Muscle of leg (tissue), 11 donors: ENCODE results near the gene NUMB. TPM values are rescaled to one million over a fixed set of nuclear protein-coding genes. Genes with fewer than 3 reads are reported as not detected.

Experiments used
- DNase-seq: peaks from one replicate; pipeline ENCODE4 v3.0.0; 2013
- H3K27ac ChIP-seq: one replicate; pipeline ENCODE4 v1.5.1; 2013; ENCODE audit warnings: mild to moderate bottlenecking, low read length, control low read depth
- H3K27me3 ChIP-seq: one replicate; pipeline ENCODE4 v1.6.1; 2013; ENCODE audit warnings: low read length; ENCODE audit not compliant: control insufficient read depth, insufficient read depth
- H3K36me3 ChIP-seq: one replicate; pipeline ENCODE4 v1.6.1; 2013; ENCODE audit warnings: low read length; ENCODE audit not compliant: control insufficient read depth, insufficient read depth
- H3K4me1 ChIP-seq: one replicate; pipeline ENCODE4 v1.6.1; 2013; ENCODE audit warnings: low read length; ENCODE audit not compliant: control insufficient read depth, insufficient read depth
- H3K4me3 ChIP-seq: one replicate; pipeline ENCODE4 v1.5.1; 2013; ENCODE audit warnings: low read length, control low read depth
- H3K9me3 ChIP-seq: replicated peaks from 2 replicates; pipeline ENCODE4 v1.6.1; 2013; ENCODE audit warnings: low read depth, low read length; ENCODE audit not compliant: control insufficient read depth
- WGBS: methylation state at CpG from one replicate; pipeline ENCODE4 v1.1.5; 2013; ENCODE audit warnings: missing lambda C conversion rate; ENCODE audit not compliant: insufficient coverage; 5-methylcytosine and 5-hydroxymethylcytosine counted together
- polyA plus RNA-seq, 8 donors: library from polyadenylated mRNA; unstranded; fragments of 120-200 nt; gene quantifications; one replicate each; pipeline versions ENCODE4 v1.2.1 to v1.2.3, GENCODE V29; 2013; ENCODE audit warnings: inconsistent platforms in 1 of 8, low replicate concordance in 1 of 8; ENCODE audit not compliant: insufficient read length in 8 of 8, insufficient read depth in 1 of 8
- total RNA-seq: library from RNA; stranded (reverse); fragments of 120-200 nt; gene quantifications from one replicate; pipeline ENCODE4 v1.2.4, GENCODE V29; 2013

NUMB gene
- total and polyA plus RNA-seq, 9 donors, result 15.1 to 38.7 (median 29.8) TPM

DNA sequence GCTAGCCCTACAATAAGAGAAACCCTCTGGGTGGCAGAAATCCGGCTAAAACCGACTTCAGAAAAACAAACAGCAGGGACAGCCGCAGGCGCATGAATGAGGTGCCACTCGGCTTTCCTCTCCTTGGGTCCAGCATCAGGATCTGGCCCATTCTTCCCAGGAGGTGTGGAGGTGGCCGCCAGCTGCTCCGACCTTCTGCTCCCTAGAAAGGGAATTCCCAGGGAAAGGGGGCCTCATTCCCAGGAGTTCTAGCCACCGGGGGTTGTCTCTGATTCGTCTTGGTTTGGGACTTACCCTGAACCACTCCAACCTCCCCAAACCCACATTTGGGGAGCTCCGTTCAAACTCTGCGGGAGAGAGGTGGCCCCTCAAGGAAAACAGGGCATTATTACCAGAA lies 208.0 kb downstream of the NUMB start:
- H3K9me3 ChIP-seq, result no peaks in the 10 kb centered on the region
- peaks cover 5% of the 10 kb centered on the region for H3K4me1 ChIP-seq
- peaks cover 18% of the 10 kb centered on the region for H3K27me3 ChIP-seq
- H3K27ac ChIP-seq, result no peak overlapping the region
- no peak for DNase-seq
- WGBS, result 88% methylated on average over 5 of the region's 11 CpGs
- no peak overlapping the region for H3K4me3 ChIP-seq
- no peaks in the 10 kb centered on the region for H3K36me3 ChIP-seq

DNA sequence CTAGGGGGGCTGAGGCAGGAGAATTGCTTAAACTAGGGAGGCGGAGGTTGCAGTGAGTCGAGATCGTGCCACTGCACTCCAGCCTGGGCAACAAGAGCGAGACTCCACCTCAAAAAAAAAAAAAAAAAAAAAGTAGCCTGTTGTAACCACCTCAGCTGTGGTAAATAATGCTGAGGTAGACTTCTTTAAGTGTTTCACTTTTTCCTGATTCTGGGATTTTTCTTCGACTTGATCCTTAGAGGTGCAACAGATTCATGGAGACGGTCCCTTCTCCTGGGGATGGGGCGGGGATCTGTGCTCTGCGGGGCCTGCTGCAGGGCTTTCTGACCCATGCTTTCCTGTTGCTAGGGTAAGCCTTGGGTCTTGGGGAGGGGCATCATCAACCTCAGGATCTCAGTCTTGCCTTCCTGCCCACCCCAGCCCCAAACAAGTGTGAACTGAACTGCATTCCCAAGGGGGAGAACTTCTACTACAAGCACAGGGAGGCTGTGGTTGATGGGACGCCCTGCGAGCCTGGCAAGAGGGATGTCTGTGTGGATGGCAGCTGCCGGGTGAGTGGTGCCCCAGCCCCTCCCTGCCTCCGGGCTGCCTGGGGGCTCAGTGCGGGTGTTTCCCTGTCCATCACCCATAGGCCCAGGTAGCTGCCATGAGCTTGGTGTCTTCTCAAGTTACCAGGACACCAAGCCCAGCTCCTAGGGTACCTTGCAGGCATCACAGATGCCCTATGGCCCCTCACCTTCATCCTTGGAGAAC lies 208.6 kb downstream of the NUMB start:
- no peak for DNase-seq
- H3K4me3 ChIP-seq, result no peak overlapping the region
- H3K27me3 ChIP-seq, result peaks cover 23% of the 10 kb centered on the region
- whole genome bisulfite sequencing, result 73% methylated on average over 3 of the region's 13 CpGs
- H3K9me3 ChIP-seq, result no peaks in the 10 kb centered on the region
- H3K36me3 ChIP-seq, result no peaks in the 10 kb centered on the region
- peaks cover 5% of the 10 kb centered on the region for H3K4me1 ChIP-seq
- H3K27ac ChIP-seq, result no peak overlapping the region

- no peak overlapping the region for H3K4me3 ChIP-seq
- no peaks in the 10 kb centered on the region for H3K36me3 ChIP-seq
- H3K27ac ChIP-seq, result no peak overlapping the region
- WGBS, result no CpG with 5 or more reads among the region's 1 CpG
- no peaks in the 10 kb centered on the region for H3K9me3 ChIP-seq
- H3K27me3 ChIP-seq, result peaks cover 29% of the 10 kb centered on the region
- DNase-seq, result no peak
- H3K4me1 ChIP-seq, result peaks cover 5% of the 10 kb centered on the region
Observed at GRCh38 chr14:73249108-73249507, 209.2 kb downstream of the NUMB start.

- peaks cover 38% of the 10 kb centered on the region for H3K27me3 ChIP-seq
- H3K27ac ChIP-seq, result no peak overlapping the region
- peaks cover 2% of the 10 kb centered on the region for H3K9me3 ChIP-seq
- 49% methylated on average over 6 of the region's 9 CpGs for WGBS
- peaks cover 5% of the 10 kb centered on the region for H3K4me1 ChIP-seq
- no peak overlapping the region for H3K4me3 ChIP-seq
- DNase-seq, result no peak
- no peaks in the 10 kb centered on the region for H3K36me3 ChIP-seq
Observed at GRCh38 chr14:73248108-73248868, 210.1 kb downstream of the NUMB start.

DNA sequence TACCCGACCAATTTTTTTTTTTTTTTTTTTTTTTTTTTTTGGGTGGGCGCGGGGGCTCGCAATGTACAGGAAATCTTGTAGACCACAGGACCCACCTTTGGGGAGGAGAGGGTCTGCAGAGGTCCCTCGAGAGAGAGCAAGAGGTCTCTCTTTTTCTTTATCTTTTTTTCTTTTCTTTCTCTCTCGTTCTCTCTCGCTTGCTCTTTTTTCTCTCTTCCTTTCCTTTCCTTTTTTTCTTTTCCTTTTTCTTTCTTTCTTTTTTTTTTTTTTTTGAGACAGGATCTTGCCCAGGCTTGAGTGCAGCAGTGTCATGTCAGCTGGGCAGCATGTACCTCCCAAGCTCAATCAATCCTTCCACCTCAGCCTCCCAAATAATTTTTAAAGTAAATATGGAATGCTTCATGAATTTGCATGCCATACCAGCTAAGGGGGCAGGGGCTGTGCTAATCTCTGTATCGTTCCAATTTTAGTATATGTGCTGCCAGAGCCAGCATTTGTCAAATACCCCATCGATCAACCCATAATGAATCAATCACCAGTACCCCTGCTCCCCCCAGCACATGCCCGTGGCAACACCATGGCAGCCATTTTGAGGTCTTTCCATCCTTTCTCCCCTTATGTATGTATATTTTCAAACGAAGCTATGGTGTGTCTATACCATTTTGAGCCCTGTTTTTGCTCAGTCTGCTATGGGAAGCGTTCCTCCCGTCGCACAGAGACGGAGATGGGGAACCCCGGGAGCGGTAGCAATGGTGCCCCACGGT lies 211.8 kb downstream of the NUMB start:
- Histone ChIP-seq H3K36me3 (no peaks in the 10 kb centered on the region), H3K4me3 (peak overlapping the region; percentile 51), H3K9me3 (peaks cover 2% of the 10 kb centered on the region), H3K27ac (no peak overlapping the region), H3K4me1 (peaks cover 5% of the 10 kb centered on the region), H3K27me3 (peaks cover 41% of the 10 kb centered on the region)
- 95% methylated on average over 8 of the region's 18 CpGs for WGBS
- DNase-seq, result no peak

DNA sequence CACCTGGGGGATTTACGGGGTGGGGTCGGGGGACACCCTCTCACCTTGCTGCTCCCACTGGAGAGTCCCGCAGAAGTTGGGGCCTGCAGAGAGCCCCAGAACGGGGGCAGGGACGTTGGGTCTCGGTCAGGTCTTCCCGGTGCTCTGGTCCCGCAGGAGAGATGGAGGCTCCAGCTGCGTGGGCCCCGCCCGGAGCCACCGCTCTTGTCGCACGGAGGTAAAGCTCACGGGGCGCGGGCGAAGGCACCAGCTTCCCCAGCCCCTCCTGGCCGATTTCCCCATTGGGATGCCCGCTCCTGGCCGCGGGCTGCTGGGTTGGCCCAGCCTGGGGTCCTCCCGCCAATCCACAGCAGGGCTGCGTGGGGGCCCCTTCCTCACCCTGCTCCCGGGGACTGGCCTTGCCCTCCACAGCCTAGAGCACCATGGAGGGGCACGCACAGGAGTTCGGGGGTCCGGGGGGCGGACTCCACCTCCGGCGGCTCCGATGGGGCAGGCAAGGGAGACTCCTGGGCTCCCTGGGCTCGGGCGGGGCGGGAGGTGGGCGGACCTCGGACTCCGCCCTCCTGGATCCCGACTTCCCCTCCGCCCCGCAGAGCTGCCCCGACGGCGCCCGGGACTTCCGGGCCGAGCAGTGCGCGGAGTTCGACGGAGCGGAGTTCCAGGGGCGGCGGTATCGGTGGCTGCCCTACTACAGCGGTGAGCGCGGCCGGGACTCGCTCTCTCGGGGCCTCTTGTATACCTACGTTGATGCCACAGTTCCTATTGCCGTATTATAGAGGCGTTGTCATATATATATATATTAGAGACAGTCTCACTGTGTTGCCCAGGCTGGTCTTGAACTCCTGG lies 212.6 kb downstream of the NUMB start:
- Histone ChIP-seq H3K9me3 (peaks cover 2% of the 10 kb centered on the region), H3K36me3 (no peaks in the 10 kb centered on the region), H3K4me3 (peak overlapping the region; percentile 51), H3K4me1 (peaks cover 5% of the 10 kb centered on the region), H3K27ac (no peak overlapping the region), H3K27me3 (peaks cover 49% of the 10 kb centered on the region)
- WGBS, result 6% methylated on average over 55 of the region's 64 CpGs
- DNase-seq, result peak; percentile 51

DNA sequence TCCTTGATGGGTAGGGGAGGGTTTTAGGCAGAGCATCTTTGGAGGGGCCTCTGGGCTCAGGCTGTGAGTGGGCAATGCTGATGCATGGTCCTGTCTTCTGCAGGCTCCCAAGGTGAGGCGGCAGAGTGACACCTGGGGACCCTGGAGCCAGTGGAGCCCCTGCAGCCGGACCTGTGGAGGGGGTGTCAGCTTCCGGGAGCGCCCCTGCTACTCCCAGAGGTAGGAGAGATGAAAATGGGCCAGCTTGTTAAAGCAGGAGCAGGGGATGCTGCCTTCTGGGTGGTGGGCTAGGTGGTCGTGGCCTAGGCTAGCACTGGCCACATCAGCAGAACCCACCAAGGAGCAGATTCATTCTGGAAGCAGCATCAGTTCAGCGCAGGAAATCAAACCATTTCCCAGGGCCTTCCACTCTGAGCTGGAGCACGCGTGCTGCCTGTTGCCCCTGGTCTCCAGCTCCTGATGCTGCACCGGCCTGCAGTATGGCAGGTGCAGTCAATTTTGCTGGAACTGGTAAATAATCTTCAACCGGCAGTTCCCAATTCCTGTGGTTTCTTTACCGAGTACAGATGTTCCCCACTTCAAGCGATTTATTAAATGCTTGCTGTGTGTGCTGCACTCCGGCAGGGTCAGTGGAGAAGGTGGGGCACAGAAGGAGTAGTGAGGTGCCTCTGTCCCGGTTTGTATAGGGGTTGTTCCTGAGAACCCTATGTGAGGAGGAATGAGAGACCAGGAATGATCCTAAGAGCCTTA lies 213.6 kb downstream of the NUMB start:
- no peaks in the 10 kb centered on the region for H3K36me3 ChIP-seq
- peaks cover 8% of the 10 kb centered on the region for H3K4me1 ChIP-seq
- H3K4me3 ChIP-seq, result no peak overlapping the region
- H3K9me3 ChIP-seq, result peaks cover 2% of the 10 kb centered on the region
- peaks cover 59% of the 10 kb centered on the region for H3K27me3 ChIP-seq
- no peak for DNase-seq
- WGBS, result 67% methylated on average over 12 of the region's 14 CpGs
- H3K27ac ChIP-seq, result no peak overlapping the region

- no peak overlapping the region for H3K4me3 ChIP-seq
- H3K9me3 ChIP-seq, result peaks cover 2% of the 10 kb centered on the region
- no peak for DNase-seq
- WGBS, result no CpG with 5 or more reads among the region's 2 CpGs
- H3K36me3 ChIP-seq, result no peaks in the 10 kb centered on the region
- no peak overlapping the region for H3K27ac ChIP-seq
- H3K27me3 ChIP-seq, result peaks cover 68% of the 10 kb centered on the region
- H3K4me1 ChIP-seq, result peaks cover 16% of the 10 kb centered on the region
Observed at GRCh38 chr14:73243748-73244147, 214.6 kb downstream of the NUMB start.

- Histone ChIP-seq H3K27me3 (peaks cover 71% of the 10 kb centered on the region), H3K9me3 (peaks cover 2% of the 10 kb centered on the region), H3K36me3 (no peaks in the 10 kb centered on the region), H3K4me1 (peaks cover 19% of the 10 kb centered on the region), H3K4me3 (no peak overlapping the region), H3K27ac (no peak overlapping the region)
- WGBS, result 20% methylated on average over 1 of the region's 3 CpGs
- no peak for DNase-seq
Observed at GRCh38 chr14:73243341-73243740, 215.0 kb downstream of the NUMB start.
